Activated gamma-delta T cell treated with Interleukin-2 at 50 U/mL for 16 hours (primary cell): ENCODE data around the gene EN1.

Experiments
- DNase-seq: peaks from one replicate; pipeline ENCODE4 v3.0.0-alpha.2; 2020

Gene EN1

DNA sequence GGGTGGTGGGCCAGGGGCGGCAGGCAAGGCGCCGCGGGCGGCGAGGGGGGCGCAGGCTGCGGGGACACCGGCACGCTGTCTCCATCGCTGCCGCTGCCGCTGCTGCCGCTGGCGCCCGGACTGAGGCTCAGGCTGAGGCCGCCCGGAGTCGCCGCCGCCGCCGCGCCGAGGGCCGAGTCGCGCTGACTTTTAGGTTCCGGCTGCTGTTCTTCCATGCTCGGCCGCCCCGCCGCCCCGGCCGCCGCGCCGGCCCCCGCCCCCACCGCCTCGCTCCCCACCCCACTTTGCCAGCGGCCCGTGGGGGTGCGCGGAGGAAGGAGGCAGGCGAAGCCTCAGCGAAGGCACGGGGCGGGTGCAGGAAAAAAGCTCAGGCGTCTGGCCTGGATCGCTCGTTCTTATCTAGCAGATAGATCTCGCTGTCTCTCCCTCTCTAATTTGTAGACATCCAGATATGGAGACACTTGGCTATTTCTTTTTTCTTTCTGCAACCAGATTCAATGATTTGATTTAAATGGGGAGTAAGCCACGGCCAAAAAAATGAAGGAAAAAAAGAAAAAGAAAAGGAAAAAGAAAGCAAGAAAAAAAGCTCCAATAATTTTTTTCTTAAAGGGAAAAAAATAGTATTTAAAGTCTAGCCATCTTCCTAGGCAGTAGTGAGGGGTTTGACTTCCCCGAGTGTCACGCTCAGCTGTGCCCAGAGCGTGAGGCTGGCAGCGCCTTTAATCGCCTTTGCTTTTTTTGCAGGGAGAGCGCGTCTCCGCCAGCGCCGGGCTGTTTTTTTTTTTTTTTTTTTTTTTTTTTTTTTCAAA lies at the start of gene EN1:
Gene EN1 (minus strand): TSS at position 696 of the 809 bp plus-strand sequence. CDS start 481 bp downstream, at position 215.
- no peak for DNase-seq

DNA sequence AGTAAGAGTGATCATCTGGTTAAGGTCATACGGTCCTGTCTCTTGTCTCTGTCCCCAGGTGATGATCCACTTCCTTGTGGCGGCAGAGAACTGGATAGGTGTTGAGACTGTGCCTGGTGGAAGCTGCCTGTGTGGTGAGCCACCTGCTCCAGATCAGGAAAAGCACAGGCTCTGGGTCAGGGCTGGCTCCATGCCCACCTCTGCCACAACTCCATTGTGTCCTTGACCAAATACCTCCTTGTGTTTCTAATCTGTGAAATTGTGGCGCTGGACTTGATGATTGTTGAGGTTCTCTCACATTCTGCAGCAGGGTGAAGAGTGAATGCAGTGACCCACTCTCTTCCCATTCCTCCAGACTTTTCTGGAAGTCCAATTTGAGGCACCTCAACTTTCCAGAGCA lies 45.7 kb upstream of the EN1 start:
- DNase-seq = no peak

DNA sequence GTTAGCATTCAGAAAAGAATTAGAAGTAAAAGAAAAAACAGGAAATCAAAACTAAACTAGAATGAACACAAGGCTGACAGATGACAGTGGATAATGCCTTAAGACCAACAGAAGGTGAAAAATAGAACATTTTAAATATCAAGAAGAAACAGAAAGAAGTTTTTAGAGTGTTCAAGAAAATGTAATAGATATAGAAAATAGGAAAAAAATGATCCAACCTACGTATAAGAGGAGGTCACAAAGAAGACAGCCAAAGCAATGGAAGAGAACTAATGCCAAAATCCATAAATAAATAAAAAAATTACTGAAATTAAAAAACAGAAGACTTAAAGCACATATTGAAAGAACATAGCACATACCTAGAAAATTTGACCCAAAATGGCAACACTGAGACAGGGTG lies 42.5 kb upstream of the EN1 start:
- DNase-seq = no peak

DNA sequence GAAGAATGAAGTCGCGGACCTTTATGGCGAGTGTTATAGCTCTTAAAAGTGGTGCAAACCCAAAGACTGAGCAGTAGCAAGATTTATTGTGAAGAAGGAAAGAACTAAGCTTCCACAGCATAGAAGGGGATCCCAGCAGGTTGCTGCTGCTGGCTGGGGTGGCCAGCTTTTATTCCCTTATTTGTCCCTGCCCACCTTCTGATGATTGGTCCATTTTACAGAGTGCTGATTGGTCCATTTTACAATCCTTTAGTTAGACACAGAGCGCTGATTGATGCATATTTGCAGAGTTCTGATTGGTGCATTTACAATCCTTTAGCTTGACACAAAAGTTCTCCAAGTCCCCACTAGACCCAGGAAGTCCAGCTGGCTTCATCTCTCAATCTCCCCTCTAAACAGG lies 36.3 kb upstream of the EN1 start:
- no peak for DNase-seq

DNA sequence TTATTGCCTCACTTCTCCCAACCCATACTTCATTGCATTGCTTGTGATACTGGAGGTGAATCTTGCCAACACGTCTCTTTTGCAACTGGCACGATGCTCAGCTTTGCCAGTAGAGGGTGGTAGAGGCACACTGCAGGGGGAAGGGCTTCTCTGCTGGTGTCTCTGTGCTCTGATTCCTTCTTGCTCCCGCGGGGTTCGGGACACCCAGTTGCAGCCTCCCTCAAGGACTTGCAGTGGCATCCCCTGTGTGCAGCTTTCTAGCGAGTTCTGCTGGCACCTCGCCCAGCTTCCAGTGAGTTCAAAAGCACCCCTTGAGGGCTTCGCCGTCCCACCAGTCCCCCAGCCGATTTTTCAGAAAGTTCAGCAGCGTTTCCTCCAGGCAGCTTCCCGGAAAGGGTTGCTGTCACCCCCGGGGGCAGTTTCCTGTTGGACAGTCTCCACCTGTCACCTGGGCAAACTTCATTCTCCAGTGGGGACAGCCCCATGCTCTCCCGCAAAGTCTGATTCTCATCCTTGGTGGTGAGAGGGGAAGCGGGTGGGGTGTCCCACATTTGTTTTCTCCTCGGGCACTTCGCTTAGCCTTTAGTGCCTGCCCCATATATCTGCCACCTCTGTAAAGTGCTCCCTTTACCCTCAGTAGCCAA lies 35.4 kb upstream of the EN1 start:
- peak; percentile 49 for DNase-seq

DNA sequence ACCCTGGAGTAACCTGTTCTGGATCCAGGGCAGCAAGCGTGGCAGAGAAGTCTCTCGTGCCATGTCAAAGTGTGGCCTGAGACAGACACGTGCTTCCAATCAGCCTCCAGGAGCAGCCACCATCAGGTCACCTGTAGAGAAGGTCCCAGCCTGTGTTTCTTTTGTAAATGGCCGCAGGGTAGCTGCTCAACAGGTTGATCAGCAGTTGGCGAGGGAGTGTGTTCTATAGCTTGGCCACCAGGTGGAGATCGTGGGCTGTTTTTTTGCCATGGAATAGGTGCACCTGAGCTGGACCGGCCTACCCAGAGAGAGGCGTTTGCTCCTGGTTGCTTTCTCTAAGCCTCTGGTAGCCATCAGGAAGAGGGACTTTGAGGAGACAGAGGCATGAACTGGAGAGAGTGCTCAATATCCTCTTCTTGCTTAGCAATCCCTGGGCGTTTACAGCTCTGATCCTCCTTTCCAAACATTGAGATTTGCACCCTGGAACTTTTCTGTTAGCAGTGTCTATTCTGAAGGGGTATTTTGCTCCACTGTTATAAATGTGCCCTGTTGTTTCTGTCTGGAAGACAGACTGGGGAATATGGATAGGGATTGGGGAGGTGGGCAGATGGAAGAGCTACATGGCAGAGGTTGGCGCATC lies 34.2 kb upstream of the EN1 start:
- peak; percentile 50 for DNase-seq

DNA sequence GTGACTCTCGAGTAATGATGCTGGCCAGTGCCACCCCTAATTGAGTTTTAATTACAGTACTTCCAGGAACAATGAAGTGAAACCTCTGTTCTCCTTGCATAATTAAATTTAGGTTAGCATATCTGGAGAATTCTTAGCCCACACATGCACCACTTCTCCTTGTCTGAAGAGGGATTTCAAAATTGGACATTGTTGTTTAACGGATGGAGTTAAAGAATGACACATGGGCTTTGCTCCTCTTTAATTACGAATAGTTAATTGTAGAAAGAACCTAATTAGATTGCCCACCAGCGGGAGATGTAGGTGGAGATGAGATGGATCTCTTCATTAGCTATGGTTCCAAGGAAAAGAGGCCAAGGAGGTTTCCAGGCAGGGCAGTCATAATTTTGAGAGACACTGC lies 33.1 kb upstream of the EN1 start:
- DNase-seq = no peak

DNA sequence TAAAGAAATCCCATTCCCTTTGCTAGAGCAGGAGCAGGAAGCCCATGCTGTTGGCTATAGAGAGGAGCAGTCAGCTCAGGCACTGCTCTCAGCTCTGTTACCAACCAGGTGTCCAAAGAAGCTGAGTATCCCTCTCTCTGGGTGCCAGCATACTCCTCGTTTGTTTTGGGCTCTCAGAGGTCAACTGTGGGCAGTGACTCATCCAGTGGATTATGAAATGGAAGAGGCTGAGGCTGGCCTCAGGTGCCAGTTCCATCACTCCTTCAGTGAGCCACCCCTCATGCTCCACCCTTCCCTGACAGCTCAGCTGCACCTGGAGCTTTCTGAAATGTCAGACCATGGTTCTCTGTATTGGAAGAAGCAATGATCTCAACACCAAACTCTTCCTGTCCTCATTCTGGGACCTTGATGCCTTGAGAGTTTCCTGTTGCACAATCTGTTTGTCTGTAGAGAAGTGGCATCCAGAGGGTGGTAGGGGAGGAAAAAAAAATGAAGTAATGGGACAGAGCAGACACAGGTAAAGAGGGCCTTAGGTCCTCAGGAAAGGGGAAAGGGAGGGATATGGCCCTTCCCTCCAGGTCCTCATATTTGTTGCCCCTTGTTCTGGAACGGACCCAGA lies 31.2 kb upstream of the EN1 start:
- DNase-seq = no peak

DNA sequence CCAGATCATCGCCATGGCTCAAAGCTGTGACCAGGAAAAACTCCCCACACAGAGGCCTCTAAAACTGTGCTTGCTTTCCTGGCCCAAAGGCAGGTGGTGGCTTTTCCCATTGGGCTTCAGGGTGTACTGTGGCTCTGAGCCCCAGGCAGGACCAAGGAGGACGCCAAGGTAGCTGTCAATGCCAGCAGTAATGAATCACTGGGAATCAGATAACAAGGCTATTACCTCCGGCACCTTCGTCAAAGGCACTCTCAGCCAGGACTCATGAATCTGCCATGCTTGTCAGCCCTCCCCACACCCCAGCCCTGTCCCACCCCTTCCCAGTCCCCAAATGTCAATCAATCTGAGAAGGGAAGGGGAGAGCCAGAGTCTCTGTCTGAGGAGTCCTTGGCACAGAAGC lies 27.9 kb upstream of the EN1 start:
- no peak for DNase-seq

DNA sequence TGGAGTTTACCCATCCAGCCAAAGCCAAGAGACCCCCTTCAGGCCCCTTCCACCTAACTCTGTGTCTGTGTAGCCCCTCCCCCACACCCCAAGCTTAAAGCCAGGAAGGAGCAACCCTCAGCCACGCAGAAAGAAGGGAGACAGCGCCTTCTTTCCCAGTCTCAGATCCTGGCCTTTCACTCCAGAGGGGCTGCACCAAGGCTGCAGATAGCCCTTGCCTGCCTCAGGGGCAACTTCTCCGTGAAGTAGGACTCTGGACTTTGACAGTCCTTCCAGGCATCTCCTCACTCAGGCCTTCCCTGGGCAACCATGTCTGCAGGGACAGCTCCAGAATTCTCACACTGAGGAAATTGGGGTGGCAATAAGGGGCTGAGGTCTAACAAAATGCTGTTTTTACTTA lies 26.9 kb upstream of the EN1 start:
- DNase-seq = no peak

DNA sequence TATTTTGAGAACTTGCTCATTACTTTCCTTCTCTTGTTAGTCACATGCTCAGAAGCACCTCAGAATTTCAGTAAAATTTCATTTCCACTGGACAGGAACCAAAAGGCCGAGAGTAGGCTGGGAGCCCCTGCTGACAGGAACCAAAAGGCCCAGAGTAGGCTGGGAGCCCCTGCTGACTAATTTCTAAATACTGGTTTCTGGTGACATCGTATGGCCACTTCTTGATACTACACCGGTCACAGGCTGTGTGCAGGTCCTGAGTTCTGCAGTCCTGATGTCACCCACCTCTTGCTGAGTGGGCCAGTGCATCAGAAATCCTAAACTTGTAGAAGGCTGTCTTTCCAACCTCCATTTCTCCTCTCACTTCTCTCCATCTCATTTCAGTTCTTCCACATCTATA lies 17.7 kb upstream of the EN1 start:
- no peak for DNase-seq

DNA sequence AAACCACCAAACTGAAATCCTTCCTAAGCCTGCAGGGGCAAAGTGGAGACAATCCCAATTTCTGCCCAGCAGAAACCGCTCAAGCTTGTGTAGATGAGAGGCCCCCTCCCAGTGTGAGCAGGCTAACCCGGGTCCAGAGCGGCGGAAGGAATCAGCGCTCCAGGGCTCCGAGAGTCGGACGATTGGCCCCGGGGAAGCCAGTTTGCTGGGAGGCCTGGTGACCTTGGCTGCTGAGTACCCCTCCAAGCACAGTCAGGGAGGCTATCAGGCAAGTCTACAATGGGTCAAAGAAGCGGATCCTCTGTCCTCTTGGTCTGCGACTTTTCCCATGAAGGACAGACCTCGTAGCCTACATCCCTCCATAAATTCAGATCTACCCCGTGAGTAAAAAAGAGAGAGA lies 16.8 kb upstream of the EN1 start:
- DNase-seq = no peak

DNA sequence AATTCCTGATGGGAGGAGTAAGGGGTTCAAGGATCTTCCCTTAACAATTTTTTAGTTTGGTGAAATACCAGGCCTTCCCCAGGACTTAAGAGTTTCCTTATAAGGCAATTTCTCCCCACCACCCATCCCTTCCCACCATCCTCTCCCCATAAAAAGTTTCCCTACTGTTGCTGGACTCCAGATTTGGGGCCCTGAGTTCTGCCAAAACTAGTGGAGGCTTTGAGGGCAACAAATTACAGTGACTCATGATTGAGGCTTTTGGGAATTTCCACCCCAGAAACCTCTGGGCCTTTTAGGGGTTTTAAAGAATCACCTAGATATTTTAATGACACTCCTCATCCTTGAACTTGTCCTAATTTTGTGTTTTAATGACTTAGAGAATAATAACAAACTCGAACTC lies 14.3 kb upstream of the EN1 start:
- DNase-seq = no peak

DNA sequence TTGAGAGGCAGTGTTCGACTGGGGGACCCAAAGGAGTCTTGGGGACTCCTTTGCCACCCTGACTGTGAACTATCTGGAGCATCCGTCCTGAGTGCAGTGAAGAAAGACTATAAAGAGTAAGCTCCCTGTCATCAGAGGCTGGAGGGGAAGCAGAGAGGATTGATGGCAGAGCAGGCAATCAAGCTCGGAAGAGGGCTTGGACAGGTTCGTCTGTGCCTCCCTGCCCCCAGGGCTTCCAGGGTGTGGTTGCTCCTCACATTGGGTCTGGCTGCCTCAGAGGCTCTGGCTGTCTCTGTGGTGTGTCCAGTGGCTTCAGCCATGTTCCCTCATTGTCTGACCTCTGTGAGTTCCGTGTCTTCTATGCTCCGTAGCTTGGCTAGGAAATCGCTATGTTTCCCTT lies 13.8 kb upstream of the EN1 start:
- no peak for DNase-seq

DNA sequence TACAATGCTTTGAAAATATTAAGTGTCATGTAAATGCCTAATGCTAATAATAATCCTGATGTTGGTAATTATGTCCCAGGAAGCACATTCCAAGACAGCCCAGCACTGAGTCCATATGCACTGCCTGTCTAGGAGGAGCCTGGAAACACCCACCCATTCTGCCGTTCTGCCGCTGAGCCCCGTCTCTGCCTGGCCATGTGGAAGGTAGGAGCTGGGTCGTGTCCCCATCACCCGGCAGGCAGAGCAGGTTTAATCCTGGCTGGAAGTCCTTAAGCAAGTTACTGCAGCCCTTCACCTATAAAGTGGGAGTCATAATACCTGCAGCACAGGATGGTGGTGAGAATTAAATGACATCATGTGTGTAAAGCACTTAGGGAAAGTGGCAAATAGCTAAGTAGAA lies 13.1 kb upstream of the EN1 start:
- no peak for DNase-seq

DNA sequence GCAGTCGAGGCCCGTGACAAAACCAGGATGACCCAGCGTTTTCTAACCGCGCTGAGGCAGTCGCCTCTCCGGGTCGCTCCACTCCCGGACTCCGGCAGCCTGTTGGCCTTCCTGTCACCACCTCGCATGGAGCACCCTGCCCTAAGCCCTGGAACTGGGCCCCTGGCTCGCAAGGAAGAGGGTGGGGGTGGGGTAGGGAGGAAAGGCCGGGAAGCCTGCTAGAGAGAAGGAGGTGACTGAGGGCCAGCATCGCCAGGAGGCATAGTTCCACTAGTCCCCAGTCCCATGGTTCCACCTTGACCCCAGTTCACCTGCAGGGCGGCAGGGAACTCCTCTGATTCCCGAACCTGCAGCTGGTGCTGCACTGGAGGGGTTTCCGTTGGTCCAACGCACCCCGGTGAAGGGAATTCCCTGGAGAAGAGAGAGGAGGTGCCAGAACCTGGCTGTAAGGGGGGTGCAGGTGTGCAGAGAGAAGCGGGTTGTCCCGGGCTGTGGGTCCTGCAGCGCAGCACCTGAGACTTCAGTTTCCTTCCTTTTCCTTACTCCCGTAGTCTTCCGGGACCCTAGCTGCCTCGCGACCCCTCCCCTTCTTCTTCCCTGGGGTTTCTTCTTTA lies 11.8 kb upstream of the EN1 start:
- no peak for DNase-seq

DNA sequence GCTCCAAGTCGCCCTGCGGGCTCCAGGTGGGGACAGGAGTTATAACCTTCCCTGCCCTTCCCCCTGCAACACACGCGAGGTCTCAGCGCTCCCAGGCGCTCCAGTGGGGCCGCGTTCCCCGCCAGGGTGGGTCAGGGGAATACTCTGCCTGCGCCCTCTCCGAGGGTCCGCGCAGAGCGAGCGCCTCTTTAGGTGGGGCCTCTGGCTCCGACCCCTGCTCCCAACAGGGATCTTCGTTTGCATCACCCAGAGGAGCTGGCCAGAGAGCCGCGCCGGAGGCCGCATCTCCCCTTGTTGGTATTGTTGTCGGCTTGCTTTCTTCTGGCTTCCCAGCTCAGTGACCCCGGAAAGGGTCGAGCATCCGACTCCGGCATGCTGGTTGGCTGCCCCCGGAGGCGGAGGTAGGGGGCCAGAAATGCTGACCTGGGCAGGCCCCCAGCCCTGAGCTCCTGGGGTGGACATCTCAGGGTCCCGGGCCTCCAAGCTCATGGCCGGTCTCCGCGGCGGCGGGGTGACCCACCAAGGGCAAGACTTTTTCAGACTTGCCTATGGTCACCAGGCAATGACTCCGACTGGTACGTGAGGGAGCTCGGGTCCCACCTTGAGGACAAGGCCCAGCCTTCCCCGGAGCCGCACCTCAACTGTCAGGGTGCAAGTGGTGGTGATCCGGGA lies 11.2 kb upstream of the EN1 start:
- no peak for DNase-seq

DNA sequence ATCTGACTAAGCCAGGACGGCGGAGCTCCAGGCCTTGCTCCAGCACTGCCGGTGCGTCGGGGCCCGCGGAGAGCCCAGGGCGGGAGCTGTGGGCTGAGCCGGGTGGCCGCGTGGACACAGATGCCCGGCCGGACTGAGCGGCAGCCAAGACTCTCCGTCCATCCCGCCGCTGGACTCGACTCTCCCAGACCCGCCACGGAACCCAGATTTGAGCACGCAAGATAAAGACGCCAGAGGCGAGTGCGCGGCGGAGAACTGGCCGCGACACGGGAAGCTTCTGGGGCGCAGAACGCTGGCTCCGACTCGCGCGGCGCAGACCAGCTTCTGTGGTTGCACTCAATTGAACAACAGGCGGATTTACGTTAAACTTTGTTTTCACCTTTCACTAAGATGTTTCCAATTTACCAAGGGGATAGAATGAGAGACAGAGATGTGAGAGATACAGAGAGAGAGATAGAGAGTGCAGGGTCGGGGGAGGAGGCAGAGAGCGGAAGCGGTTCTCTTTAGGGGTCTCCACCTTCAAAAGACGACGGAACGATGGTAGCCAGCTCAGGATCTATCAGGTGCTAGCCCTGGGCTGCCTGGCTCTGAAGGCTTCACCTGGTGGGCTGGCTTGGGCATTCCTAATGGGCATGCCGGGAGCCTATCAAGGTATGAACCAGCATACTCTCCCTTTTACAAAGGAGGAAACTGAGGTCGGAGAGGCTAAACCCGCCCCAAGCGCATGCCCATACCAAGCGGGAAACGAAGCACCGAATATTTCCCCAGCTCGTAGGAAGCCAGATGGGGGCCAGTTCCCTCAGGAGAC lies 10.4 kb upstream of the EN1 start:
- DNase-seq = no peak

DNA sequence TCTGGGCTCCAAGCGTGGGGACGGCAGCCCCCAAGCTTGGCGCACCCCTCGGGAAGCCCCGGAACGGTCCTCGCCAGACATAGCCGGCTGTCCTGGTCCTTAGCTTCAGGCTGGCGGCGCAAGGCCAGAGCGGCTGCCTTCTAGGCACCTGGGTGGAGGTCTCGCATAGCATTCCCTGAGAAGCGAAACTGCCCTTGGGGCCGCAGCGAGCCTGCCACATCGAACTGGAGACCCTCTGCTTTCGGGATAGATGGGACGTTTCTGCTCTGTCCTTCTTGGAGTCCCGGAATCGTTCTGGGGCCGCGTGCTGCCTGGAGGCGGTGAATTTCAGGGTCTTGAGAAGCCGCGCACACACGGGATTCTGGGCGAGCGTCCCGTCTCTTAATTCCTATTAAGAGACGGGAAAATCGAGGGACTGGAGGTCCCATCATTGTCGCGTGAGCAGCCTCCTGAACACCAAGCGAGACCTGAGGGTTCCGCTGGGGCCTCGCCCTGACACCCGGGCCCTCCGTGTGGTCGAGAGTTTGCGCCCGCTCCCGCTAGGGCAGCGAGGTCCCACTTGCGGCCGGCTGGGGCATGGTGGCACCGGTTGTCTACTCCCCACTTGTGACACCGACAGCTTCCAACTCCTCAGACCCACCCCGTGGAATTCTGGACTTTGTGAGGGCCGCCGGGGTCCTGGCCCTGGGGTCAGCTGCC lies 9.7 kb upstream of the EN1 start:
- DNase-seq = no peak

DNA sequence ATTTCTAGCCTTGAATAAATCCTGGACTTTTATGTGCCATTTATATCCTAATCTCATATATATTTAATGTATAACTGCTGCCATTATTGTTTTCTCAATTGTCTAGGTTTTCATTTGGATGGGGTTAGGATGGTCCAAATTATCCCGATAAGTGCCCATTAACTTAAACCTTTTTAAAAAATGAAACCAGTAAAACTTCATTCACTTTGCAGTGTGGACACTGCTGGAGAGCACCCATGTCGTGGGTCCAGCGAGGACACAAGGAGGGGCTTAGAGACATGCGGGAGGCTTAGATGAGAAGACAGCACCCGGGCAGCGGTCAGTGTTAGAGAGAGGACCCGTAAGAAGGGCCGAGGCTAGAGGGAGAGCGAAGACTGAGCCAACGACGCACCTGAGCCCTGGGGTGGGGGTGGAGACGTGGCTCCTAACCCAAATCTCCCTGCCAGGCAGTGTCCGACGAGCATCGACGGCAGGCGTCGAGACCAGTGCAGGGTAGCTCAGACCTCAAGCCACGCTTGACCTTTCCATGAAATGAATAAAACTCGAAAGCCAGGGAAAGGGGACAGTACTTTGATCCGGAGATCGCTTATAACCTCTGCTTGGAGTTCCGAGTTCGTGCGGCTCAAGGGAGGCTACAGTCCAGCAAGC lies 9.0 kb upstream of the EN1 start:
- DNase-seq = no peak
